Natural killer cell treated with Interleukin-12 subunit alpha and Interleukin-12 subunit beta and Interleukin-15 and Interleukin-18, amount 100 ng/mL, for 72 hours (primary cell): Measurements from ENCODE around the gene DUOXA2. TPM values are rescaled to one million over a fixed set of nuclear protein-coding genes. Genes with fewer than 3 reads are reported as not detected.
"Not testable (repeated sequence)": the region's sequence is repeated elsewhere in the genome, so short reads cannot be mapped to it uniquely, and the experiment has no call there.

Experiments
- ATAC-seq, 2 donors: fragments of 150-1000 bp; cut with Tn5 transposase in 1 of 2; sonication (Bioruptor Pico), chemical (Tn5 transposase) in 1 of 2; 2 replicates each; pipeline ENCODE4 v1.10.0; 2021
- DNase-seq: peaks from one replicate; pipeline ENCODE4 v3.0.0; 2022; ENCODE audit warnings: low spot score
- H3K27ac Mint-ChIP-seq, 2 donors: 1 replicate in 1 of 2; 2 replicates in 1 of 2; pipeline ENCODE4 v1.8.0; 2022; ENCODE audit warnings: mixed read lengths in 2 of 2, mild to moderate bottlenecking in 1 of 2, moderate library complexity in 1 of 2
- H3K27me3 Mint-ChIP-seq, 2 donors: 1 replicate in 1 of 2; 2 replicates in 1 of 2; pipeline ENCODE4 v1.8.0; 2022; ENCODE audit warnings: mixed read lengths in 2 of 2
- H3K36me3 Mint-ChIP-seq: one replicate; pipeline ENCODE4 v1.8.0; 2022; ENCODE audit warnings: mixed read lengths
- H3K4me1 Mint-ChIP-seq, 2 donors: 1 replicate in 1 of 2; 2 replicates in 1 of 2; pipeline ENCODE4 v1.8.0; 2022; ENCODE audit warnings: low read depth in 2 of 2, mixed read lengths in 2 of 2, mild to moderate bottlenecking in 1 of 2
- H3K4me3 Mint-ChIP-seq: one replicate; pipeline ENCODE4 v1.8.0; 2022; ENCODE audit warnings: mixed read lengths
- H3K9me3 Mint-ChIP-seq: 2 replicates; pipeline ENCODE4 v1.8.0; 2022; ENCODE audit warnings: mixed read lengths
- total RNA-seq, 2 donors: library from RNA; stranded (reverse); gene quantifications; one replicate each; pipeline ENCODE4 v1.2.3, GENCODE V29; 2022

Gene DUOXA2
- total RNA-seq, 2 donors from 2014 or later = 1.6 TPM; not detected in 1

DNA sequence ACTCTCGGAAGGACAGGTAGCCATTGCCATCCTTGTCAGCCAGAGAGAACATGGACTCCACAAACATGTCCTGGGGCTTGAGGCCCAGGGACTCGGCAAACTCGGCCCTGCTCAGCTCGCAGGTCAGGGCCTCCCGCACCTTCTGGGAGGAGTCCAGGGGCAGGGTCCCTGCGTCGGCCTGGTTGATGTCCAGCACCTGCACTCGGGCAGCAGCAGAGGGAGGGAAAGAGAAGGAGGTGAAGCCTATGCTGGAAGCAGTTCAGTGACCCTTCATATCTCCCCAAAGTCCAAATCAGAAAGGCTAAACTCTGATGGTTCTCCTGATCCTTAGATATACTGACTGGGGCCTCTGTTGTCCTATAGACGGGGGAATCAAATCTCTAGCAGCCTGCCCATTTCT is 10.0 kb upstream of the DUOXA2 start:
- not testable (repeated sequence) for DNase-seq, H3K4me1 Mint-ChIP-seq, ATAC-seq, H3K36me3 Mint-ChIP-seq, H3K9me3 Mint-ChIP-seq, H3K27ac Mint-ChIP-seq, H3K4me3 Mint-ChIP-seq
- peaks cover 10 to 16% of the 10 kb centered on the region in 2 donors for H3K27me3 Mint-ChIP-seq

DNA sequence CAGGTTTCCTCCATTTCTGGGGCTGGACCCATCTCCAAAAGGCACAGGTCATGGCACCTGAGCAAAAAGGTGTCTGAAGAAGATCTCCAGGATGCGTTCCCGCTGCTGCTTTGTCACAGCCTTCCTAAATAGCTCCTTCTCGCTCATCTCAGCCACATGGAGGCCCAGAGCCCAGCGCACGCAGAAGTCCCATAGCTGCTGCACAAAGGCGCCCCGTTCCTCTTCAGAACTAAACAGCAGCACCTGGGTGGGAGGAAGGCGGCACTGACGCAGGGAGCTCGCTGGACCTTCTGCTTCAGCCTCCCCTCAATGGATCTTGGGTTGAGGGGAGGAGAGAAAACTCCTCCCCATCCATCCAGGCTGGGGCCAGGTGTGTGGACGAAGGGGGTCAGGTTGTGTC is 8.5 kb upstream of the DUOXA2 start:
- Mint-ChIP-seq H3K36me3 (no peaks in the 10 kb centered on the region), H3K4me3 (no peak overlapping the region), H3K27ac (no peak overlapping the region), H3K27me3 (peaks cover 21 to 25% of the 10 kb centered on the region in 2 donors), H3K9me3 (no peaks in the 10 kb centered on the region), H3K4me1 (no peaks in the 10 kb centered on the region)
- no peak for DNase-seq
- ATAC-seq = no peak

DNA sequence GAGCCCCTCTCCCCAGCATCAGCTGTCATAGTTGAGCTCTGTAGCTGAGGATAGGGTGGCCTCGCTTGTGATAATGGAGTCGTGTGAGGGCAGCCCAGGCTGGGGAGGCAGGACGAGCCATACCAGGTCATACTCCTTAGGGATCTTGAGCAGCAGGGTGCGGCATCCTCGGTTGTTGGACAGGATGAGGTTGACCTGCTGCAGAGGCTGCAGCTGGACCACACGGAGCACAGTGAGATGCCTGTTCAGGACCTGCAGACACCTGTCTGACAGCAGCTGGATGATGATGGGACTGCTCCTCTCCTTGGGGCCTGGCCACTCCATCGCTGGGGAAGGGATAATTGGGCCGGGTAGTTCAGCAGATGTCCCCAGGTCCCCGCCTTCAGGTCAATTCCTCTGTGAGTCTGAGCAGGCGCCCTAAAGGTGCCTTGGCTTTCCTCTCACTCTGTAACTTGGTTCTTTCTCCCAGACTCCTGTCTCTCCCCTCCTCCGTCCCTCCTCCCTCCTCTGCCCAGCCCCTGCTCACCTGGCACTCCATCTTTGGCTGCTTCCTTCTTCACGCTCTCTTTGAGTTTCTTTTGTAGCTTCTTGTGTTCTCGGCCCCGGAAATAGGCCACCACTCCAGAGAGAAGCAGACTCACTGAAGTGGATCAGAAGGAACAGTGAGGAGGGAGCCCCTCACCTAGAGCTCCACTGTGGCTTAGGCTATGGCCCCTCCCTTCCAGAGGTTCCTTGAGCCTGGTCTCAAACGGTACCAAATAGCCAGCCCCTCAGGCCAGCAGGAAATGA is 7.9 kb upstream of the DUOXA2 start:
- Mint-ChIP-seq H3K4me1 (no peaks in the 10 kb centered on the region), H3K27ac (no peak overlapping the region), H3K9me3 (no peaks in the 10 kb centered on the region), H3K4me3 (no peak overlapping the region), H3K36me3 (no peaks in the 10 kb centered on the region), H3K27me3 (peaks cover 21 to 26% of the 10 kb centered on the region in 2 donors)
- no peak for DNase-seq
- ATAC-seq = no peak

DNA sequence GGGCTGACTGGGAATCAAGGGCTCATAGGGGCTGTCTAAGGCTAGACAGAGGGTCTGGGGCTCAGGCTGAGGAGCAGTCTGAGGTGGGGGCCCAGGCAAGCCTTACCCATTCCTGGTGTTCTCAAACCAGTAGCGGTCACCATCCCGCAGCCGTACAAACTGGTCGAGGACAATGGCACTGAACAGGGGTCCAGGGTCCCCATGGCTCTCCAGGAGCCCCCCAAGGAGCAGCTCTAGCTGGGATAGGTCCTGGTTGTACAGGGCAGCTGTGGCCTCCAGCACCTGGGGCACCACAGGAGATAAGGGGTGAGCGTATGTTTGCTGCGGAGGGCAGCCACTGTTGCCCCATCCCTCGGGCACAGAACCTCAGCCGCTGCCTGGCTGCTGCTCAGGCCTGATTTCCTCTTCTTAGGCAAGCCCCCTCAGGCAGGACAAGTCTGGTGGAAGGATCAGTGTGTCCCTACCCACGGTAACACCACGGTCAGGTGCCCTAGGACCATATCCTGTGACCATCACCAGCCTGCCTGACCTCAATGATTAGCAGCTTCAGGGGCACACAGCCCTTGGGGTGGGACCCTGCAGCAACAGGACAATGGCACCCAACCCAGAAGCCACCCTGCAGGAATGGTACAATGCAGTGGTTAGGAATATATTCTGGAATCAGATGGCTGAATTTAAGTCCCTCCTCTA is 6.0 kb upstream of the DUOXA2 start:
- ATAC-seq (peak in 1 of 2 donors; percentile 2), DNase-seq (no peak)
- Mint-ChIP-seq H3K9me3 (no peaks in the 10 kb centered on the region), H3K27me3 (peaks cover 28 to 34% of the 10 kb centered on the region in 2 donors), H3K4me1 (peaks cover 0 to 2% of the 10 kb centered on the region in 2 donors), H3K36me3 (no peaks in the 10 kb centered on the region), H3K4me3 (no peak overlapping the region), H3K27ac (no peak overlapping the region)

DNA sequence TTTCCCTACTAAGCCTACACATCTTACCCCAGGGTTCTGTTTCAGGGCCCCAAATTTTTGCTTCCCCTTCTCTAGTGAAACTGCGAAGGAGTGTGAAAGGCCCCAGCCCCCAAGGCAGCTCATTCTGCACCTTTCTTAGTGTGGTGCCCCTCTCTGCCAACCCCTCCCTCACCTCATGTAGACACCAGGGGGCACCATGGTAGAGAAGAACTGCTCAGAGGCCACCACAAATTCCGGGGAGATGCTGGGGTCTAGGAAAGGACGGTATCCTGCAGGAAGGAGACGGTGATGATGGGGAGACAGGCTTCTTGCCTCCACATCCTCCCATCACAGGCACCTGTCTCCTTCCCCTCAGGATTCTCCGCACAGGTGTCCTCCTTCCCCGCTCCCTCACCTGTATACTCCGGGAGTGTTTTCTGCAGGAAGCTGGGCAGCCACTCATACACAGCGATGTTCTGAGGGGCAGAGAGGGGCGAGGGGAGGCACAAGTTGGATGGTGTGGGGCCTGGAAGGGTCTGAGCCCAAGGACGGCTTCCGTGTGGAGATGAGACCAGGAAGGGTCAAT is 3.8 kb upstream of the DUOXA2 start:
- no peak for ATAC-seq
- Mint-ChIP-seq H3K9me3 (no peaks in the 10 kb centered on the region), H3K4me3 (no peak overlapping the region), H3K27me3 (peaks cover 44 to 46% of the 10 kb centered on the region in 2 donors), H3K4me1 (peaks cover 2 to 6% of the 10 kb centered on the region in 2 donors), H3K36me3 (peaks cover 5% of the 10 kb centered on the region), H3K27ac (no peak overlapping the region)
- no peak for DNase-seq

DNA sequence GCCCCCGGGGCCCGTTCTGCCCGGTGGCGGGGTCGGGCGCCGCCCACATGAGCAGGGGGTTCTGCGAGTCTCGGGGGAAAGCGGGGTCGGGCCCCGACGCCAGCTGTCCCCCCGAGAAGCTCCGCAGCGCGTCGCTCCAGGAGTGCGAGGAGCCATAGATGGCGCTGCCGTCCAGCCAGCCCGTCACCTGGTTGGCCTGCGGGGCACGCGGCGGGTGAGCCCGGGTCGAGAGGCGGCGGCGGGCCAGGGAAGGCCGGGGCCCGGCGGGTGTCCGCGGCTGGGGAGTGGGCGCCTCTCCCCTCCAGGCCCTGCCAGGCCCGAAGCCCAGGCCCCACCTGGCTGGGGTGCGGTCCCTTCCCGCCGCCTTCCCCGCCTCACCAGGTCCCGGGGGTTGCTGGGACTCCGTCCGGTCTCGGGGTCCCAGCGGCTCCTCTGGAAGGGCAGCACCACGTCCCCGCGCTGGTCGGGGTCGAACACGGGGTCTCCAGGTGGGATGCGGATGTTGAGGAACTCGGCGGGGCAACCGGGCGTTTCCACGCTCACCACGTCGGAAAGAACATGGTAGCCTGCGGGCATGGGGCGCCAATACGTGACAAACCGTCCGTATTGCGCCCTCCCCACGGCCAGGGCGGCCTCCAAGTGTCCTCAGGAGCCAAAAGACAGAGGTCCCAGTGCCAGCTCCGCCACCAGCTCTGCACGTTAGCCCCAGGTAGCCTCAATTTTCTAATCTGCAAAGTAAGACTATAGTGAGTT is 2.6 kb upstream of the DUOXA2 start:
- Mint-ChIP-seq H3K27ac (no peak overlapping the region), H3K4me1 (peaks cover 5 to 6% of the 10 kb centered on the region in 2 donors), H3K27me3 (peaks cover 52 to 53% of the 10 kb centered on the region in 2 donors), H3K4me3 (peak overlapping the region; percentile 33), H3K36me3 (peaks cover 5% of the 10 kb centered on the region), H3K9me3 (no peaks in the 10 kb centered on the region)
- no peak for ATAC-seq
- no peak for DNase-seq

DNA sequence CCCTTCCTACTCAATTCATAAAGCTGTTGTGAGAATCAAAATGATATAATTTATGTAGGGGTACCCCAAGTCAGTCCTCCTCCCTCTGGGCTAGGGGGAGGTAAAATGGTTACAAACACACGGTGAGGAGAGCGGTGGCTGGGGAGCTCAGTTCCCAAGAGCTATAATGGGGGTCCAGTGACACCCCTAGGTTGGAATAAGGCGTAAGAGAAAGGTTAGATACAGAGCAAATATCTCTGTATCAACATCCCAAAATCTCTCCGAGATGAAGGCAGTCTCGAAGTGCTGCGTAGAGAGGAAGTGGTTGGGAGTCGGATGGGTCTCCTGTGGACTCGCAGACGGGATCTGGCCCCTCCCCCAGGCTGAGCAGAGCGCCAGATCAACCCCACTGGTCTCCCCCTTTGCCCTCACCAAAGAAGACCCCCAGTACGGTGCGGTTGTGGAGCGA is 2.0 kb upstream of the DUOXA2 start:
- Mint-ChIP-seq H3K36me3 (peaks cover 5% of the 10 kb centered on the region), H3K9me3 (no peaks in the 10 kb centered on the region)

DNA sequence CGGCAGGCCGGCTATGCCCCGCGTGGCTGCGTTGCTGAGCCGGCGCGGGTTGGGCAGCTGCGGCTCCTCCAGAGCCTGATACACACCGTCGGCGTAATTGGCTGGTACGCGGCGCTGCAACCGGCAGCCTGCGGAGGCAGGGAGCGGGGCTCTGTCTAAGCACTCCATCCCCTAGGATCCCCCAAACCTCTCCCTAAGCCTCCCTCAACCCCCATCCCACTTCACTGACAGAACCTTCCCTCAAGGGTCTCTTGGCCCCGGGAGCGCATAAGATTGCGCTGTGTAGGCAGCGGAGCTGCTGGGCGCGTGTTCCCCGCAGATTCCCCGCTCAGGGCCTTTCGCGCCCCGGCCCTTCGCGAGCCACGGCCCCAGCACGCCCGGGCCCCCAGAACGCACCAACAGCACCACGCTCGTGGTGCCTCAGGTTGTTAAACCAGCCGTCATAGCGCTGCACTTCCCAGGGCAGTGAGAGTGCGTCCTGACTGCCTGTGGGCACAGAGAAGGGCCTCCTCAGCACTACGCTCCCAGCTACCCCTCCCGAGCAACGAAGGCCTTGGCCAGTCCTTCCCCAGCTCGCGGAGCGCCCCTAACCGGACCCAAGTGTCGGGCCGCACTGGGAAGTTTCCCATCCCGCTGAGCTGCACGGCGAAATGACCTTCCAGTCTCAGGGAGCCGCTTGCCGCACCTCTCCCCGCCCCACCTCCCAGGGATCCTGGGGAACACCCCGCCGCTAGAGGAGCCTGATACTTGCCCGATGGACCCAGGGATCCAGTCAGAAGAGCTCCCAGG is 1.3 kb upstream of the DUOXA2 start:
- DNase-seq = no peak
- H3K4me3 Mint-ChIP-seq = no peak overlapping the region

More for the DNA sequence above, 2.0 kb upstream of the DUOXA2 start:
- DNase-seq = no peak
- H3K27ac Mint-ChIP-seq = no peak overlapping the region
- H3K27me3 Mint-ChIP-seq = peaks cover 52 to 56% of the 10 kb centered on the region in 2 donors
- no peak for ATAC-seq
- peaks cover 6 to 7% of the 10 kb centered on the region in 2 donors for H3K4me1 Mint-ChIP-seq
- peak overlapping the region; percentile 33 for H3K4me3 Mint-ChIP-seq

DNA sequence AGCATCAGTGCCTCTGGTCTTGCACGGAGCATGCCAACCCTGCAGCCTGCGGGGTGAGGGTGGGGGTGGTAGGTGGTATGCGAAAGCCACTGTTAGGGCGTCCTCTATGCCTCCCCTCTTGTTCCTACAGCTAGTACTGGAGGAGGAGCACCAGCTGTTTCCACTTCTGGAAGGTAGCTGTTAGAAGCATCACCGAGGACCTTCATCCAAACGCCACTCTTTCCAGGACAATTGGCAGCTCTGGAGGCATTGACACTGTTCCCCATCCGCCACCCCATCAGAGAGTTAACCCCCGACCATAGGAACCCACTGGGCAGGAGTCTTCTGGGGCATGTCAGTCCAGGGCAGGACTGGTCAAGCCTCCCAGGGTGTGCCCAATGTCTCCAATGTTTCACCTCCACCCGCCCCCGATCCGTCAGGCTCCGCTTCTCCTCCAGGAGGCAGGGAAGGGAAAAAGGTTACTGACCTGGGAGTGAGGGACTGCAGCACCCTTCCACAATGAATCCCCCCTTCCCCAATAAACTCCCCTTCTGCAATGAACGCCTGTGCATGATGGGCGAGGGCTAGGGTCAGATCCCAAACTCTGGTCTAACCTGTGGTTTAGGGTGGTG is 641 bp upstream of the DUOXA2 start:
- H3K4me1 Mint-ChIP-seq = peaks cover 18 to 20% of the 10 kb centered on the region in 2 donors
- H3K4me3 Mint-ChIP-seq = peak overlapping the region; percentile 68
- DNase-seq (no peak), ATAC-seq (no peak)
- H3K9me3 Mint-ChIP-seq = no peaks in the 10 kb centered on the region
- H3K36me3 Mint-ChIP-seq = peaks cover 5% of the 10 kb centered on the region
- peaks cover 63 to 69% of the 10 kb centered on the region in 2 donors for H3K27me3 Mint-ChIP-seq
- H3K27ac Mint-ChIP-seq = no peak overlapping the region

More for the DNA sequence above, 1.3 kb upstream of the DUOXA2 start:
- Mint-ChIP-seq H3K36me3 (peaks cover 5% of the 10 kb centered on the region), H3K27me3 (peaks cover 56 to 62% of the 10 kb centered on the region in 2 donors), H3K27ac (no peak overlapping the region), H3K9me3 (no peaks in the 10 kb centered on the region), H3K4me1 (peaks cover 11 to 13% of the 10 kb centered on the region in 2 donors)
- no peak for ATAC-seq

DNA sequence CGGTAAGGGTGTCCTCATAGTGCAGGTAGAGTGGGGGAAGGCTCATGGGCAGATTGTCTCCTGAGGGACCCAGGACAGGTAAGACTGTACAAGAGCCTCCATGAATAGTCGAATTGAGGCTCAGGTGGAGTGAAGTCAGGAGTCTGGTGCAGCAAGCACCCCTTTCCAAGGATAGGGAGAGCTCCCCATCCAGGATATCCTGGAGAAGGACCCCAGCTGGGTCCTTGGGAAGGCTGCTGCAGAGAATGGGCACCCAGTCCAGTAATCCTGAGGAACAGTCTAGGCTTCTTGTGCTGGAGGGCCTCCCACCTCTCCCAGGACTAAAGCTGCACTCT is 592 bp downstream of the DUOXA2 start:
- Mint-ChIP-seq H3K36me3 (peaks cover 5% of the 10 kb centered on the region), H3K27me3 (peaks cover 58 to 66% of the 10 kb centered on the region in 2 donors), H3K9me3 (no peaks in the 10 kb centered on the region), H3K4me1 (peaks cover 19 to 20% of the 10 kb centered on the region in 2 donors), H3K27ac (no peak overlapping the region), H3K4me3 (no peak overlapping the region)
- DNase-seq (no peak), ATAC-seq (no peak)

DNA sequence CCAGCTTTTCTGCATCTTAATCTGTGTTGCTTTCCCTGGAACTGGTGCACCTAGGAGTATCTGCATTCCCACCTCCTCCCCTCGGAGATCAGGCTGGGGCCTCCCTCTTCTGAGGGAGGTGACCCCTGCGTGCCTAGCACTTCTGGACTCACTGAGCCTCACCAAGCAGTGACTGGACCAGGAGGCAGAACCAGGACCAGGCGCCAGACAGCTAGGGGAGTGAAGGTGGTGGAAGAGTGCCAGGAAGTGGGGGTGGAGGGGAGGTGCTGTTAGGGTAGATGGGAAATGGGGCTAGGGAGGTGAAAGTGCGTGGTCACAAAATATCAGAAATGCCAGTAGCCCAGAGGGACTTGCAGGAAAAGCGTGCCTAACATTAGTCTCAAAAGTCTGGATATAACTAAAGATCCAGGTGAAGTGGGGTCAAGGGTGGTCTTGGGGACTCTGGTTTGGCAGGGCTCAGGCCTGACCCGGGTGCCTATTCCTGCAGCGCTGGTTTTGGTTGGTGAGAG is 1.2 kb downstream of the DUOXA2 start:
- Mint-ChIP-seq H3K36me3 (peaks cover 5% of the 10 kb centered on the region), H3K27me3 (peaks cover 54 to 63% of the 10 kb centered on the region in 2 donors), H3K4me3 (peak overlapping the region; percentile 38), H3K9me3 (no peaks in the 10 kb centered on the region), H3K27ac (no peak overlapping the region), H3K4me1 (peaks cover 19 to 20% of the 10 kb centered on the region in 2 donors)
- ATAC-seq (no peak), DNase-seq (no peak)

DNA sequence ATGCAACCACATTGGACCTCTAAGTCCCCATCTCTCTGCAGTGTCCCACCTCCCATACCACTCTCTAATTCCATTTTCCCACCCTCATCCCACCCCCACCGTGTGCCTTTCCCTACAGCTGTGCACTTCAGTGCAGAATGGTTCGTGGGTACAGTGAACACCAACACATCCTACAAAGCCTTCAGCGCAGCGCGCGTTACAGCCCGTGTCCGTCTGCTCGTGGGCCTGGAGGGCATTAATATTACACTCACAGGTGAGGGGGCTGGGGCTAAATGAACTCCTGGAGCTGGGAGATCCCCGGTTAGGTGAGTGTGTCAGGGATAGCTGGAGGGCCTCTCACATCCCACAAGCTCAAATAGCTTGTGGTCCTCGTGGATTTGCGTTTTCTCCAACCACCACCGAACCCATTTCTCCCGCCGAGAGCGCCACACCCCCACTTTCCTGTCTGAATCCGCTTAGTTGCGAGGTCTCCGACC is 1.9 kb downstream of the DUOXA2 start:
- DNase-seq = no peak
- H3K27me3 Mint-ChIP-seq = peaks cover 51 to 63% of the 10 kb centered on the region in 2 donors
- peaks cover 5% of the 10 kb centered on the region for H3K36me3 Mint-ChIP-seq
- H3K4me1 Mint-ChIP-seq = peaks cover 19 to 20% of the 10 kb centered on the region in 2 donors
- no peak overlapping the region for H3K4me3 Mint-ChIP-seq
- H3K27ac Mint-ChIP-seq = no peak overlapping the region
- ATAC-seq = no peak
- no peaks in the 10 kb centered on the region for H3K9me3 Mint-ChIP-seq
